Activated CD4-positive, alpha-beta T cell treated with anti-CD3 and anti-CD28 coated beads for 1 hour (primary cell): ENCODE measurements around the gene ARL6IP5.
A peak's percentile ranks its signal among the peaks of the same experiment; 100 is the strongest.

Experiments
- DNase-seq: peaks from one replicate; pipeline ENCODE4 v3.0.0-alpha.2; 2020

The ARL6IP5 gene

DNA sequence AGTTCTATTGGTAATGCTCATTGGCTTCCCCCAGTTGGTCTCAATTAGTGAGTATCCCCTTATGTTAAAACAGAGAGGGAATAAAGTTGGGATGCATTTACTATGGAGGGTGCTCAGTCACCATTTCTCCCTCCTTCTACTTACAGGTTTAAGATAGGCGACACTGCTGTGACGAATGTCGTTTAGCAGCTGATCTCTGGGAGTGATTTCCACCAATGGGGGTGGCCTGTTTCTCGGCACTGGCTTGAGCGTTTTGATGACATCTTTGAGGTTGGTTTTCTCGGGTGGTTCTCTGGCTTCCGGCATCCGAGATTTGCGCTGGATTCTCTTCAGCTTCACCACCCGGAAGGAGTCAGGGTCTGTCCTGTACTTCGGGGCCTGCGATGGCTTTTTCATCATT lies 33.8 kb downstream of the ARL6IP5 start:
- DNase-seq: no peak

DNA sequence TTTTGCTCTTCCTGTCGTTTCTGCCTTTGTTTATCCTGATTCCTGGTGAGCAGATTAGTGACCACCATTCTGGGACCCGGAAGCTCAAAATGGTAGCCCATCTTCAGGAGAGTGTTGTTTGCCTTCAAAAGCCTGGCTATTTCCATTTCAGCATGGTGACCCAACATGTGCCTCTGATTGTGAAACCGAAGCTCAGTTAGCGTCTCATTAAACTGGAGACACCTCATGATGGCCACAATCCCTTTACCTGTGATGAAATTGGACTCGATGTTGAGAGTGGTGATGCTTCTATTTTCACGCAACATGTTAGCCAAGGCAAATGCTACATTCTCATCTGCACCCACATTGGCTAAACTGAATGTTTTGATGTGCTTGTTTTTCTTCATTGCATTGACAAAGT lies 34.4 kb downstream of the ARL6IP5 start:
- DNase-seq: no peak

DNA sequence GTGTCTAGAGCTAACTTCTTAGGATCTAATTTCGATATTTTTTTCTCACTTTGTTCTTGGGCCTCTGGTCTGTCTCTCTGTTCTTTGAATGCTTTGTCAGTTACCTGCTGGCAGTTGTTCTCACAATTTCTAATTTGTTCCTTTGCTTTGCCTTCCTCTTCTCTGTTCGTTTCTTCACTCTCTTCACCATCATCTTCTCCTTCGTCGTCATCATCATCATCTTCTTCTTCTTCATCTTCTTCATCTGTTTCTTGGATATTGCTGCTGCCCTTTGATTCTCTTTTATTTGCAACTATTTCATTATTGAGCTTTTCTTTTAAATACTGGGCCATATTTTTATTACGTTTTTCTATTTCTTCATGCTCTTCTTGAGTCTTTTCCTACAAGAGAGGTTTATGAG lies 34.9 kb downstream of the ARL6IP5 start:
- DNase-seq: no peak

- peak; percentile 67 for DNase-seq
Observed at GRCh38 chr3:69120879-69121464, 36.2 kb downstream of the ARL6IP5 start.

DNA sequence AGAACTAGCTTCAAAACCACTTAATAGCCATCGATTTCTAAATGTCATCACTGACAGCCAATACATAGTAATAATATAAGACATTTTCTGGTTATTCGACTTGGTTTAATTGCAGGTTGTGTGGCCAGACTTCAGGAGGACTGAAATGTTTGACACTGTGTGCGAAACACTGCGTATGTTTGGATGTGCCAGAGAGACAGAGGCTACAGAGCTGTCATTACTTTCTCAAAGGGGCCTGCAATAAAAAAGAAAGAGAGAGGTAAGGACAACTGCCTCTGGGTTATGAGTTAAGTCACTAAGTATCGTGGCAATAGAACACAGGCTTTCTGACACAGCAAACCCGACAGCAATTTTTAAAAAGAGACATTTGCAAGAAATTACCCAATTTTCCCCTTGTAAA lies 36.8 kb downstream of the ARL6IP5 start:
- DNase-seq: no peak

DNA sequence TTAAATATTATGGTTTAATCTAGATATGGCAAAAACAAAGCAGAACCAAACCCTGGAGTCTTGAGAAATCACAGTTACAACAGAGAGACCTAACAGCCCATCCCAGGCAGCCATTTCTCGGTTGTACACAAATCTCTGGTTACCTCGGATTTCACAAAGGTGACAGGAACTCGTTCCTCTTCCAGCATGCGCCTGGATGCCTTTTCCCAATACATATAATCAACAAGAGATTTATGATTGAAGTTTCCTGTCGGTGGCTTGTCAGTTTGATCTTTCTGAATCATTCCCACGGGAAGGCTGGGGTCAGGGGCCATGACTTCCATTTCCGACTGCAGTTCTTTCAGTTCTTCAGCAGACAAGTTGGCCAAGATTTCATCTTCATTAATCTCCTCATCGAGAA lies 37.2 kb downstream of the ARL6IP5 start:
- no peak for DNase-seq

DNA sequence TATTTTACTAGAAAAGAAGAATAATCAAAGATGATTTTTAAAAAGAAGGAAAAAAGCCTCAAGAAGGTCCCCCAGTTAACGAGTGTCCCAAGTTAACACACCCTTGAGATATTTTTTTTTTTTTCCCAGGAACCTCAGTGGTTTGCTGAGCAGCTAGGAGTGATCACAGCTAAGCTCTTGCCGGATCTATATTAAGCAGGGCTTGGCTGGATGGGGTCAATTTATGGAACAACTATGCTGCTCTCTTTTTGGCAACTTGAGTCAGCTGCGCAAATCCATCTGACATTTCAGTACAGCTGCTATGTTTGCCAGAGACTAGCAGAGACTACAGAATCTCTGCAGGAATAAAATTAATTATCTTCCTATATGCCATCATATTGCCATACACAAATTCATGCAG lies 37.7 kb downstream of the ARL6IP5 start, which contains the start of gene LMOD3:
Gene LMOD3, minus strand, starts transcription at position 193 of the 400 bp plus-strand sequence. CDS start 209 bp downstream, outside the sequence.
- no peak for DNase-seq

DNA sequence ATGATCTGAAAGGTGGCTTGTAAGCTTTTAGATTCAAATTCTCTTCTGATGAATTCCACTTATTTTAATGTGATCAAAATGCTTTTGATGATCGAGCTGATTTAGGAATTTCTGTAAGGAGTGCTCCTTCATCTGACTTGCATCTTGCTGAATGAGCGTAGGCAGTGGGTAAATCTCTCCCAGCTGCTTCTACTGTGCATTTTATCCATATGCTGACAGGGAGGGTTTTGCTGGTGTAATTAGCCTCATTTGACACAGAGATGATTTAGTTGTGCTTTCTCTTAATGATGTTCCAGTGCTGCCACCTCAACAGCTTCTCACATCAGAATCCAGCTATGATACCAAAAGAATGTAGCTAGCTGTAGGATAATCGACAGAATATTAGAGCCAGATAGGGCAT lies 41.5 kb downstream of the ARL6IP5 start:
- DNase-seq: no peak

GRCh38 chr3:69126999-69127398 lies 42.3 kb downstream of the ARL6IP5 start:
- DNase-seq: no peak

DNA sequence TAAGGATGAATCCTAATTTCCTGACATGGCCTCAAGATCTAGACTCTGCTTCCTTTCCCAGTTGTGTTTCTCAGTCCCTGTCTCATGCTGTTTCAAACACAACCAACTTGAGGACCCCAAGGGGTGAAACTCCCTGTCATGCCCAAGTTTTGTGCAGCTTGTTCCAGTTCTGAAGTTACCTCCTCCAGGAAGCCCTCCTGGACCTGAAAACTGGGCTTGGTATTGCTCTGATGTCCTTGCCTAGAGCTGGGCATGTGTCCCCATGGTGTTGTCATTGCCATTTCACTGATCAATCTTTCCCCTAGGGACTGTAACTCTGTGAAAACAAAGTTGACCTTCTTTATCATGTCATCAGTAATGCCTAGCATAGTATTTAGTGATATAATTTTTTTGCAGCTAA lies 43.8 kb downstream of the ARL6IP5 start:
- DNase-seq: no peak

DNA sequence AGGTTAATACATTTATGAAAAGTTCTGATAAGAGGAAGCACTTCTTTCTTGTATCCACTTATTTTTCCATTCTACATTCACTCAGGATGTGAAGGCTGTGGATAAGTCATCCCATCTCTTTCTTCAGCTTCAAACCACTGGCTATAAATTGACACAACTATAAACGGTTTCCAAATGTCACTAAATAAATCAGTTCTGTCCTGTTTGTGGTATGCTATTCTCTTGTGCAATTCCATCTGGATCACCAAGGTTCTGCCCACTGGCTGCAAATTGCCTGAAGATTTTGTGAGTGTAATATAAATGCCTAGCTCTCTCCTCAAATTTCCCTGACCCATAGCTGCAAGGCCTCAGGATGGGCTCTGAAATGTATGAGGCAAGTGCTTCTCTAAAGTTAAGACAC lies 44.8 kb downstream of the ARL6IP5 start:
- no peak for DNase-seq

DNA sequence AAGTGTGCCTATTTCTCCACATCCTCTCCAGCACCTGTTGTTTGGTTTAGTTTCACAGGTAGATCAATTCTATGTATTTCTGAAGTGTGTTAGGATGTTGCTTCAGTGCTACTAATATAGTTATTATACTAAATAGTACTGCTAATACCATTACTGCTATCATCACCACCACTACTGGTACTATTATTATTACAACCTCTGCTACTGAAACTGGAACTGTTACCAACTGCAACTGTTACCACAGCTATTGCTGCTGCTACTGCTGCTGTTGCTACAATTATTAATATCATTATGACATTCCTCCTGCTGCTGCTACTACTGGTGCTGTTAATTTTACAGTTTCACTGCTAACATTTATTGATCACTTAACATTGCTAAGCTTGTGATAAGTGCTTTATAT lies 46.0 kb downstream of the ARL6IP5 start:
- no peak for DNase-seq

DNA sequence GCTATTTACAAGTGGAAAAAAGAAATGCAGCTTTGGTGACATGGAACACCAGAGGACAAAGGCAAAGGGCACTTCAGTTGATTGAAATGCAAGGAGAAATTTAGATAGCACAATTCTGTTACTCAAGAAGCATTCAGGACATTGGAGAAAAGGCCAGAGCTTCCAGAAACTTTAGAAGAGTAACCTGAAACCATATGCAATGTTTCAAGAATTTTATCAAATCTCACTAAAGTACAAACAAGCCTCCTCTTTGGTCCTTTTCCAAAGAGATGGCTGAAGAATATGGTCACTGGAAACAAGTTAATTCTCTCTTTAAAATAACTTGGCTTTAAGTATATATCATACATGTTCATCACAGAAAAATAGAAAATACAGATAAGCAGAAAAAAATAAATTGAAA lies 52.3 kb downstream of the ARL6IP5 start:
- DNase-seq: no peak

DNA sequence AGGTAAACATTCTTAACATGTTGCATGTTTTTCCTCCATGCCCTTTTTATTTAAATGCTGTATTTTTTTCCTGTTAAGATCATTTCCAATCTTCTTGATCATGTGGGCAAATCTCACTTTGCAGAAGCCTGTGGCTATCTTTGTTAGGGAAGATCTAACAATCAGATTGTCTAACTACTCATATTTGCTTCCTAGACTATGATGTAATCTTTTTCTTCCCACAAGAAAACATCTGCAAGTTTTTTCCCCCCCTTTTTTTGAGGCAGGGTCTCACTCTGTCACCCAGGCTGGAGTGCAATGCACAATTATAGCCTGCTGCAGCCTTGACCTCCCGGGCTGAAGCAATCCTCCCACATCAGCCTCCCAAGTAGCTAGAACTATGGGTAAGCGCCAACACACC lies 52.7 kb downstream of the ARL6IP5 start:
- no peak for DNase-seq

GRCh38 chr3:69141313-69141712 lies 56.6 kb downstream of the ARL6IP5 start:
- DNase-seq: no peak

- no peak for DNase-seq
Observed at GRCh38 chr3:69142090-69142489, 57.4 kb downstream of the ARL6IP5 start.

DNA sequence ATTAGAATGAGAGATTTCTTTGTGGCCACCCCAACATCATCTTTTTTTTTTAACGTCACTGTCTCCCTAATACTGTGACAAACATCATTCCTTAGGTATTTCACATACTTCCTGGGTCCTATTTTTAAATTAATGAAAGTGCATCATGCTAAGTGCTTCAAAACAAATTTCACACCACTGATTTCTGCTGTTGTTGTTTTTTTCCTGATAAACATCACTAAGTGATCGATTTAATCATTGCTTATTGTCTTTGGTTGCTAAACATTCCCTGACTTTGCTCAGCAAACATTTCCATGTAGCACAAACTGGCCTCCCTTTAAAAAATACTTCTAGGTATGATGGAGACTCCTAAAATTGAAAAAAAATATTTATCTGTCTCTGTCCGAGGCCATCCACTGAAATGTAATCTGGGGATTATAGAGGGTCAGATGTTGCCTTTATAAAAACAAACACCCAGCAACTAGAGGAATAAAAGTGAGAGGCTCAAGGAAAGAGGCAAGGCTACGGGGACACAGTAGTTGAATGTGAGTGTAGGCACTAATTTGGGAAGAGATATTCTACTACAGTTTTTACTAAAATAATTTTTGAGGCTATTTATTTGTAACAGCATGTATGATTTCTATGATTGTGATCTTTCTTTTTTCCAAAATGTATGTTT lies 58.2 kb downstream of the ARL6IP5 start:
- DNase-seq: no peak

DNA sequence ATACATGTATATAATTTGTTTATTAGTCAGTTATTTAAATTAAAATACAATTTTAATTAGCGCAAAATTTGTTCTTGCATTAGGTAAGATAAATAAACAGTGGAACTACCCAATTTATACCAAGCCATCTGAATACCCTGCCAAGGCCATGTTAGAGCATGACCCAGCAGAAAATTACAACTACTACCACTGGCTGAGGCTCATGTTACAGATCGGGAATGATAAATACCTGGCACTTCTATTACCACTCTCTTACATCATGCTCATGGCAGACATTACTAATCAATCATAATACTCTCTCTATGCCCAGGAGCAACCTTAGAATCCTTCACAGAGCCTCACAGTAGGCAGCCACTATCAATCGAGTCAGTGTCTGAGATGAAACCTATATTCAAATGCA lies 58.9 kb downstream of the ARL6IP5 start:
- no peak for DNase-seq

- DNase-seq: no peak
Observed at GRCh38 chr3:69144631-69145245, 60.0 kb downstream of the ARL6IP5 start.

DNA sequence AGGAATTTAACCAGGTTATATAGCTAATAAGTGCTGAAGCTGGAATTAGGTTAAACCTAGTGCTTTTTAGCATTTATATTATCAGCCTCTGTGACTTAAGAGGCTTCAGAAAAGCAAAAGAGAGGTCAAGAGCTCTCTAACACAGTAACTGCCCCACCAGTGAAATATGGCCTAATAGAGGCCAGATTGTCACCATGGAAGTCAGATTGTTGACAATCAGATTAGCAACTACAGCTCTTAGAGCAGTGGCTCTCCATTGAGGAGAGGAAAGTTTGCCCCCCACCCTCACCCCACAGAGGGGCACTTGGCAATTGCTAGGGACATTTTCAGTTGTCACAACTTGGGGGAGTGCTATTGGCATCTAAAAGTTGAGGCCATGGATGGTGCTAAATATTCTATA lies 61.0 kb downstream of the ARL6IP5 start:
- DNase-seq: no peak

DNA sequence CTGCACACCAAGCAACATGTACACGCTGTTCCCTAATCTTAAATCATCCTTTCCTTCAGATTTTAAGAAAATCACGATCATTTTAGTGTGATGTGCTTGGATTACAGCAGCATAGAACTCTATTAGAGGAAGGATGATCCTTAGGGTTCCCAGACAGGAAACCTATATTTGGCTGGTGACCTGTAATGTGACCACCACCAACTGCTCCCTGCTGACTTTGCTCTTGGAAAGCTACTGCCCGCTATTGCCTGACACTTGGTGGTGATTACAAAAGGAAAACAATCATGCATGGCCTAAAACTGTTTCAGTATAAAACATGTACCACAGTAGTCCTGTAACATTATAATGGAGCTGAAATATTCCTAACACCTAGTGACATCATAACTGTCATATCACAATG lies 64.8 kb downstream of the ARL6IP5 start:
- no peak for DNase-seq
